Esophagus muscularis mucosa (tissue), 3 donors: ENCODE results near the gene SRRM3.
"Not testable (repeated sequence)": the region's sequence is repeated elsewhere in the genome, so short reads cannot be mapped to it uniquely, and the experiment has no call there.

Source experiments
- CTCF ChIP-seq, 3 experiments: fragments of 200-600 bp in 2 of 3; fragments of 450-650 bp in 1 of 3; sonication (generic) in 2 of 3; IDR thresholded peaks; one replicate each; pipeline ENCODE4 v1.5.1; 2017 to 2019; ENCODE audit warnings: antibody characterized with exemption in 3 of 3, mild to moderate bottlenecking in 2 of 3, moderate library complexity in 1 of 3
- POLR2A ChIP-seq: fragments of 450-650 bp; IDR thresholded peaks from one replicate; pipeline ENCODE4 v1.6.1; 2017; ENCODE audit warnings: antibody characterized with exemption, moderate library complexity, mild to moderate bottlenecking, low read depth
- POLR2AphosphoS5 ChIP-seq, 2 donors: sonication (generic); formaldehyde crosslinking; IDR thresholded peaks; one replicate each; pipeline ENCODE4 v1.6.1; 2017; ENCODE audit warnings: antibody characterized with exemption in 2 of 2

DNA sequence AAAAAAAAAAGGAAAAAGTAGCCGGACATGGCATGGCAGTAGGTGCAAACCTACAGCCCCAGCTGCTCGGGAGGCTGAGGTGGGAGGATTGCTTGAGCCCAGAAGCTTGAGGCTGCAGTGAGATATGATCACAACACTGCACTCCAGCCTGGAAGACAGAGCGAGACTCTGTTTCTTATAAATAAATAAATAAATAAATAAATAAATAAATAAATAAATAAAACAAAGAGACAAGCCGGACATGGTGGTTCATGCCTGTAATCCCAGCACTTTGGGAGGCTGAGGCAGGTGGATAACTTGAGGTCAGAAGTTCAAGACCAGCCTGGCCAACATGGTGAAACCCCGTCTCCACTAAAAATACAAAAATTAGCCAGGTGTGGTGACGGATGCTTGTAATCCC, 113.0 kb downstream of the SRRM3 start:
- TF ChIP-seq CTCF (IDR thresholded peaks at IDR 0.05); POLR2A; POLR2AphosphoS5 (IDR thresholded peaks at IDR 0.05): not testable (repeated sequence)
